SK-N-SH (cell line): Measurements from ENCODE around the gene NMBR.

Experiments
- CTCF ChIP-seq: fragments of 200-600 bp; sonication (generic); IDR thresholded peaks from 2 replicates; pipeline ENCODE4 v1.6.1; 2017; ENCODE audit warnings: antibody characterized with exemption, mild to moderate bottlenecking, moderate library complexity
- POLR2AphosphoS5 ChIP-seq: IDR thresholded peaks from 2 replicates; pipeline ENCODE4 v1.6.1; 2012; ENCODE audit warnings: low read depth, low read length
- TCF12 ChIP-seq: IDR thresholded peaks from 2 replicates; pipeline ENCODE4 v1.4.0; 2012

DNA sequence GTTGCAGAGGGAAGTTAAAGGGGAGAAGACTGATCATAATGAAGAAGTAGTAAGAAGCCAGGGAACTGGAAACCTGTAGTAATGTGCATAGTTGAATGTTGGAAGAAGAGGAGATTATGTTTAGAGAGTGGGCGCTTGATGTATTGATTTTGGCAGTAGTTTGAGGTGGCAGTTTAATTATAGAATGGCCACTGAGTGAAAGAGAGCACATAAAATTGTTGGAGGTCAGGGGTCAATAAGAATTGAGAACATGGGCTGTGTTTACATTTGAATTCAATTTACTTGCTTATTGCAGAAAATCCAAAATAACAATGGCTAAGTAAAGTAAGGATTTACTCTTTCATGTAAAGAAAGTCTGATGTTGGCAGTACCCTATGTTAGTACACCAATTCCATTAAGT is 15.9 kb upstream of the NMBR start:
- TF ChIP-seq CTCF = no peak
- TF ChIP-seq POLR2AphosphoS5 = no peak
- no peak for TF ChIP-seq TCF12
